ENCODE data around the gene RBM20.

RBM20 gene

GRCh38 chr10:110872145-110872983 is 228.2 kb downstream of the RBM20 start:
- DNase-seq (ENCODE audit: low read depth): peak; percentile 61

- DNase-seq (ENCODE audit: low read depth): no peak
Measured at GRCh38 chr10:110872984-110873923, 229.1 kb downstream of the RBM20 start.

GRCh38 chr10:110873951-110874350 is 229.8 kb downstream of the RBM20 start:
- no peak for DNase-seq (ENCODE audit: low read depth)

- DNase-seq (ENCODE audit: low read depth): no peak
Measured at GRCh38 chr10:110876000-110876399, 231.9 kb downstream of the RBM20 start.

GRCh38 chr10:110876788-110877187 is 232.7 kb downstream of the RBM20 start:
- no peak for DNase-seq (ENCODE audit: low read depth)

GRCh38 chr10:110880012-110880411 is 235.9 kb downstream of the RBM20 start:
- no peak for DNase-seq (ENCODE audit: low read depth)

- no peak for DNase-seq (ENCODE audit: low read depth)
Measured at GRCh38 chr10:110881247-110881646, 237.1 kb downstream of the RBM20 start.

GRCh38 chr10:110881905-110882304 is 237.8 kb downstream of the RBM20 start:
- no peak for DNase-seq (ENCODE audit: low read depth)

GRCh38 chr10:110883924-110884323 is 239.8 kb downstream of the RBM20 start:
- no peak for DNase-seq (ENCODE audit: low read depth)

- no peak for DNase-seq (ENCODE audit: low read depth)
Measured at GRCh38 chr10:110885932-110886674, 242.0 kb downstream of the RBM20 start.

- DNase-seq (ENCODE audit: low read depth): no peak
Measured at GRCh38 chr10:110887560-110887959, 243.4 kb downstream of the RBM20 start.

Measured in activated T-helper 1 cell treated with Interleukin-2 at 50 U/mL for 16 hours (primary cell).